ENCODE data around the gene MAST3.

DNA sequence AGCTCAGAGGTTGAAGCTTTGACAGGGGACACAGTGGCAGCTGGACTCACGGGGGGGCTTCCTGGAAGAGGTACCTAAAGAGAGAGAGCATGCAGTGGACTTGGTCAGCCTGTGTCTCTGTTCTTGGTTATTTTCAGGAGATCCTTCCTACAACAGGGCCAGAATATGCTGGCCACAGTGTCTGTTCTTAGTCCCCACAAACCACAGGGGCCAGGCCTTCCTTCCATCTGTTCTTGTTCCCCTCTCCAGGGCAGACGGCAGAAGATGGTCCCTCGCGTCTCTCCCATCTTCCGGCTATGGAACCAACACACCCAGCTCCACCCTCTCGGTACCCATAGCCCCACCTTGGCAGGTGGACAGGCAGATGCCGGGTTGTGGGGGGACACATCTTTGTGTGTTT is 24.8 kb downstream of the MAST3 start:
- no peak for TF ChIP-seq POLR2AphosphoS5 (IDR thresholded peaks at IDR 0.05; ENCODE audit: low read depth, low read length)
- TF ChIP-seq POLR2A (IDR thresholded peaks at IDR 0.05; ENCODE audit: low read depth, low read length) = no peak
- TF ChIP-seq TAF1 (IDR thresholded peaks at IDR 0.05; ENCODE audit: low read depth, low read length) = no peak

Data from GM12891 (cell line).